ENCODE data around the gene STK39. TPM values are rescaled to one million over a fixed set of nuclear protein-coding genes. Genes with fewer than 3 reads are reported as not detected.

Gene STK39
- total RNA-seq, 1 experiment from 2014 or later: 13.8 TPM

DNA sequence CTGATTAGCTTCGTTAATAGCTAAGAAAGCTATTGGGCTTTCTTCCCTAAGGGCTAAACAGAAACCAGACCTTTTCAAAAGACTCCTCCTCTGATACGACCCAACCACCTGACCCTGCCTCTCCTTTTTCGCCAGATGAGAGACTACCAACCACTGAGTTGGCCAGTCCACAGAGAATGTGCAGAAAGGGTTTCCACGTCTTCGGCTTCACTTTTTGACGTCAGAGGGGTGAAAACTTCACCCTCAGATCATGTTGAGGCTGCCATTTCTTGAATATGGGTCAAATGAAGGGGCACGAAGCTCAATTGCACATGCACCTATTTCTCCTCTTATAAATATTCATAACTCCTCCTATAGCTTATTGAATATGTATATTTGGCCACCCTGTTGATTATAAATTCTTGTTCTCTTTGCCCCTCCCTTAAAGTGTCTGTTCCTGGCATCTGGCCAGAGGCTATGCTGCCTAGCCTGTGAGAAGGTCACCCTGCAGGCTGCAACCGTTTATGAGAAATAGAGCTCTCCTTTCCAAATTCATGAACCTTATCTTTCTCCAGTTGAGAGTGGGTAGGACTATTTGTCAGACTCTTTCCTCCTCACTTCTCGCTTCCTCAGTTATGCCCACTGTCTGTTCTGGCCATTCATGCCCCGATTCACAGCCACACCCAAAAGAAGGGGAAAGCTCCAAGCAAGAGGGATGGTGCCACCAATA, 301.6 kb downstream of the STK39 start:
- Mint-ChIP-seq H3K4me3 (ENCODE audit: unreplicated experiment) (no peak overlapping the region), H3K27ac (ENCODE audit: low read depth, unreplicated experiment) (no peak overlapping the region), H3K36me3 (ENCODE audit: insufficient read depth, unreplicated experiment) (no peaks in the 10 kb centered on the region), H3K9me3 (ENCODE audit: unreplicated experiment) (no peaks in the 10 kb centered on the region), H3K4me1 (ENCODE audit: insufficient read depth, unreplicated experiment) (no peaks in the 10 kb centered on the region), H3K27me3 (ENCODE audit: insufficient read depth, unreplicated experiment) (peaks cover 15% of the 10 kb centered on the region)
- ChIA-PET CTCF (interaction anchor here (0.6 to 0.7 kb wide), 3 partner anchors 11 to 173 kb away, joined by 3 to 5 read pairs (median 4); no protein-coding TSS in a partner anchor), POLR2A (interaction anchor here (0.5 kb wide), 1 partner anchor 39 kb away, joined by 3 read pairs; no protein-coding TSS in a partner anchor)
- DNase-seq (ENCODE audit: unreplicated experiment): no peak
- TF ChIP-seq, protein P1, sequence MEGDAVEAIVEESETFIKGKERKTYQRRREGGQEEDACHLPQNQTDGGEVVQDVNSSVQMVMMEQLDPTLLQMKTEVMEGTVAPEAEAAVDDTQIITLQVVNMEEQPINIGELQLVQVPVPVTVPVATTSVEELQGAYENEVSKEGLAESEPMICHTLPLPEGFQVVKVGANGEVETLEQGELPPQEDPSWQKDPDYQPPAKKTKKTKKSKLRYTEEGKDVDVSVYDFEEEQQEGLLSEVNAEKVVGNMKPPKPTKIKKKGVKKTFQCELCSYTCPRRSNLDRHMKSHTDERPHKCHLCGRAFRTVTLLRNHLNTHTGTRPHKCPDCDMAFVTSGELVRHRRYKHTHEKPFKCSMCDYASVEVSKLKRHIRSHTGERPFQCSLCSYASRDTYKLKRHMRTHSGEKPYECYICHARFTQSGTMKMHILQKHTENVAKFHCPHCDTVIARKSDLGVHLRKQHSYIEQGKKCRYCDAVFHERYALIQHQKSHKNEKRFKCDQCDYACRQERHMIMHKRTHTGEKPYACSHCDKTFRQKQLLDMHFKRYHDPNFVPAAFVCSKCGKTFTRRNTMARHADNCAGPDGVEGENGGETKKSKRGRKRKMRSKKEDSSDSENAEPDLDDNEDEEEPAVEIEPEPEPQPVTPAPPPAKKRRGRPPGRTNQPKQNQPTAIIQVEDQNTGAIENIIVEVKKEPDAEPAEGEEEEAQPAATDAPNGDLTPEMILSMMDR (IDR thresholded peaks at IDR 0.05; ENCODE audit: unreplicated experiment): no peak
- no TSS peak for BruUV-seq (replicated peaks)
- intact Hi-C loops (cut with micrococcal nuclease): no loop called here

DNA sequence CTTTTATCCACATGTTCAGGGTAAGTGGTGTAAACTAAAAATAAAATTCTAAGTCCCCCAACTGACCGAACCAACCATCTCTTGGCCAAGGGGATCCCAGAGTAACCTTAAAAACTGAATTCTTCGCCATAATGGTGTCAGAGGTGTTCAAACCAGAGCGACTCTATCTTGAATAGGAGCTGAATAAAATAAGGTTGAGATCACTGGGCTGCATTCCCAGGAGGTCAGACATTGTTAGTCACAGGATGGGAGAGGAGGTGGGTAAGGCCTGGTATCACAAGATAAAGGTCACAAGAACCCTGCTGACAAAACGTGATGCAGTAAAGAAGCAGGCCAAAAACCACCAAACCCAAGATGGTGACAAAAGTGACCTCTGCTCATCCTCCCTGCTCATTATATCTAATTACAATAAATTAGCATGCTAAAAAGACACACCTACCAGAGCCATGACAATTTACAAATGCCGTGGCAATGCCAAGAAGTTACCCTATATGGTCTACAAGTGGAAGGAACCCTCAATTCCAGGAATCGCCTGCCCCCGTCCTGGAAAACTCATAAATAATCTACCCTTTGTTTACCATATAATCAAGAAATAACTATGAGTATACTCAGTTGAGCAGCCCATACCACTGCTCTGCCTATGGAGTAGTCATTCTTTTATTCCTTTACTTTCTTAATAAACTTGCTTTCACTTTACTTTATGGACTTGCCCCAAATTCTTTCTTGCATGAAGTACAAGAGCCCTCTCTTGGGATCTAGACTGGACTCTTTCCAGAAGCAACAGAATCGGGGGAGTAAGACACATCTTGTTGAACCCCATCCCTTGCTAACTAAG, 302.4 kb downstream of the STK39 start:
- CTCF ChIA-PET: interaction anchor here (0.6 to 1.0 kb wide), 3 partner anchors 10 to 174 kb away, joined by 3 to 4 read pairs (median 4); no protein-coding TSS in a partner anchor
- POLR2A ChIA-PET: no interaction called here

DNA sequence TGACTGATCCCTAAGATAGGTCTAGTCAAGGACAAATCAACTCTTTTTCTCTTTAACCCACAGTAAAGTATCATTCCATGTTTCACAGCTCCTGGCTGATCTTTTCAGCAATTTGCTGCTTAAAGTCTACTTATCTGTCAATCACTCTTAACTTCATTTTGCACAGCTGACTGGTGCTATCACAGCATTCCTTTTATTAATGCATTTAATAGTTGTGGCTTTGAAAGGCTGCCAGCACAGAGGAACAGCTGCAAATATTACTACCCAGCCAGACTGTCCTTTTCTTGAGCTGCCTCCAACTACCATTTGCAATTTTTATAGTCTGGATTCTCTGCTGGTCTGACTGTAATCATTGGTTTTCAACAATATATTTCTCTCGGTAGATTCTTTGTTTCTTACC, 303.5 kb downstream of the STK39 start:
- H3K9me3 Mint-ChIP-seq (ENCODE audit: unreplicated experiment): no peaks in the 10 kb centered on the region
- ChIA-PET POLR2A (interaction anchor here (0.7 kb wide), 1 partner anchor 144 kb away, joined by 3 read pairs; no protein-coding TSS in a partner anchor), CTCF (interaction anchor here (0.9 kb wide), 1 partner anchor 173 kb away, joined by 3 read pairs; no protein-coding TSS in a partner anchor)
- H3K4me3 Mint-ChIP-seq (ENCODE audit: unreplicated experiment): no peak overlapping the region
- no peaks in the 10 kb centered on the region for H3K4me1 Mint-ChIP-seq (ENCODE audit: insufficient read depth, unreplicated experiment)
- intact Hi-C loops (cut with micrococcal nuclease): no loop called here
- no peak overlapping the region for H3K27ac Mint-ChIP-seq (ENCODE audit: low read depth, unreplicated experiment)
- BruUV-seq (replicated peaks): no TSS peak
- DNase-seq (ENCODE audit: unreplicated experiment): no peak
- no peaks in the 10 kb centered on the region for H3K36me3 Mint-ChIP-seq (ENCODE audit: insufficient read depth, unreplicated experiment)
- TF ChIP-seq, protein P1 (IDR thresholded peaks at IDR 0.05; ENCODE audit: unreplicated experiment): no peak
- peaks cover 30% of the 10 kb centered on the region for H3K27me3 Mint-ChIP-seq (ENCODE audit: insufficient read depth, unreplicated experiment)

More for the DNA sequence above, 302.4 kb downstream of the STK39 start:
- Mint-ChIP-seq H3K4me1 (ENCODE audit: insufficient read depth, unreplicated experiment) (no peaks in the 10 kb centered on the region), H3K9me3 (ENCODE audit: unreplicated experiment) (no peaks in the 10 kb centered on the region), H3K27me3 (ENCODE audit: insufficient read depth, unreplicated experiment) (peaks cover 19% of the 10 kb centered on the region), H3K27ac (ENCODE audit: low read depth, unreplicated experiment) (no peak overlapping the region), H3K36me3 (ENCODE audit: insufficient read depth, unreplicated experiment) (no peaks in the 10 kb centered on the region), H3K4me3 (ENCODE audit: unreplicated experiment) (no peak overlapping the region)
- BruUV-seq (replicated peaks): no TSS peak
- intact Hi-C loops (cut with micrococcal nuclease): no loop called here
- DNase-seq (ENCODE audit: unreplicated experiment): no peak
- TF ChIP-seq, protein P1 (IDR thresholded peaks at IDR 0.05; ENCODE audit: unreplicated experiment): no peak

DNA sequence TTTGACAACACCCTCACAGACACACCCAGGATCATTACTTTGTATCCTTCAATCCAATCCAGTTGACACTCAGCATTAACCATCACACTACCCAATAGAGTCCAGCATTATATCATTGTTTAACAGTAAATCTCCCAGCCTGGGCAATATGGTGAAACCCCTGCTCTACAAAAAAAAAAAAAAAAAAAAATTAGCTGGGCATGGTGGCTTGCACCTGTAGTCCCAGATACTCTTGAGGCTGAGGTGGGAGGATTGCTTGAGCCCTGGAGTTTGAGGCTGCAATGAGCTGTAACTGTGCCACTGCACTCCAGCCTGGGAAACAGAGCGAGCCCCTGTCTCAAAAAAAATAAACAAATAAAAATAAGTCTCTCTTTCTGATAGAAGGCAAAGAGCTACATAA, 304.0 kb downstream of the STK39 start:
- intact Hi-C loops (cut with micrococcal nuclease): no loop called here
- H3K4me1 Mint-ChIP-seq (ENCODE audit: insufficient read depth, unreplicated experiment): no peaks in the 10 kb centered on the region
- TF ChIP-seq, protein P1 (IDR thresholded peaks at IDR 0.05; ENCODE audit: unreplicated experiment): no peak
- H3K27ac Mint-ChIP-seq (ENCODE audit: low read depth, unreplicated experiment): no peak overlapping the region
- no peaks in the 10 kb centered on the region for H3K9me3 Mint-ChIP-seq (ENCODE audit: unreplicated experiment)
- ChIA-PET POLR2A (interaction anchor here (0.7 kb wide), 1 partner anchor 144 kb away, joined by 3 read pairs; no protein-coding TSS in a partner anchor), CTCF (interaction anchor here (1.4 kb wide), 1 partner anchor 21 kb away, joined by 3 read pairs; no protein-coding TSS in a partner anchor)
- no peak for DNase-seq (ENCODE audit: unreplicated experiment)
- no TSS peak for BruUV-seq (replicated peaks)
- no peak overlapping the region for H3K4me3 Mint-ChIP-seq (ENCODE audit: unreplicated experiment)
- H3K27me3 Mint-ChIP-seq (ENCODE audit: insufficient read depth, unreplicated experiment): peaks cover 35% of the 10 kb centered on the region
- no peaks in the 10 kb centered on the region for H3K36me3 Mint-ChIP-seq (ENCODE audit: insufficient read depth, unreplicated experiment)

Measured in MCF 10A (cell line).